NOMO-1 treated with dmso at 0.1 percent for 144 hours (cell line): ENCODE measurements around the gene NCOR2.
A peak's percentile ranks its signal among the peaks of the same experiment; 100 is the strongest.

Source experiments
- DNase-seq: peaks from one replicate; lab custom pipeline; 2025; ENCODE audit not compliant: unreplicated experiment; lab: John Stamatoyannopoulos, UW

The NCOR2 gene

DNA sequence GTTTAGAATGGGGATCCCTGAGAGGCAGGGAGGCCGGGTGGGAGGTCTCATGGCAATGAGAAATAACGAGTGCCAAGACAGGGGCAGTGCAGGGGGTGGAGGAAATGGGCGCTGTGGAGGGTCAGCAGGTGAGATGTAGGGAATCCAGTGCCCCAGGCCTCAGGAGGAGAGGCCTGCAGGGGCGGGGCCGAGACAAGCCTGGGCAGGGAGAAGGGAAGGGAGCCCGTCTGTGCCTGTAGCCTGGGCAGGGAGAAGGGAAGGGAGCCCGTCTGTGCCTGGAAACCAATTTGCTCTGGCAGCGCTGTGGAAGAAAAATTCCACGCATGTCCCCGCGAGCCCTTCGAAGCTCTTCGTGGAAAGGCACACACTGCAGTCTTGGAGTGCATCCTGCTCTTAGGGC is 10.6 kb upstream of the NCOR2 start:
- no peak for DNase-seq

DNA sequence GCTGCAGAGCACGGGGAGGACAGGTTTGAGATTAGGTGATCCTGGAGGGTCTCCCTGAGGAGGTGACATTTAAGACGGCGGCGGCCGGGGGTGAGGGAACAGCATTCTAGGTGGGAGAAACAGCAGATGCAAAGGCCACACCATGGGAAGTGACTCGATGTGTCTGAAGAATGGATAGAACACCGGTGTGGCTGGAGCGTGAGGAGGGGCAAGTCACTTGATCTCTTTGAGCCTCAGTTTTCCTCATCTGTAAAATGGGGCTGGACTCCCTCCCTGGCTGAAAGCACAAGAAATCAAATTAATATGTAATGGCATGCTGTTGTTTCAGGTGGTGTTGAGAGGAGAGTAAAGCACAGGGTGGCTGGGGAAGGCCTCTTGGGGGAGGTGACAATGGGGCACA is 10.0 kb upstream of the NCOR2 start:
- no peak for DNase-seq

- no peak for DNase-seq
Observed at GRCh38 chr12:124576061-124576650, 8.7 kb upstream of the NCOR2 start.

- DNase-seq = no peak
Observed at GRCh38 chr12:124573839-124574786, 6.7 kb upstream of the NCOR2 start.

GRCh38 chr12:124571556-124571955 is 4.1 kb upstream of the NCOR2 start:
- no peak for DNase-seq

- no peak for DNase-seq
Observed at GRCh38 chr12:124570810-124571209, 3.4 kb upstream of the NCOR2 start.

DNA sequence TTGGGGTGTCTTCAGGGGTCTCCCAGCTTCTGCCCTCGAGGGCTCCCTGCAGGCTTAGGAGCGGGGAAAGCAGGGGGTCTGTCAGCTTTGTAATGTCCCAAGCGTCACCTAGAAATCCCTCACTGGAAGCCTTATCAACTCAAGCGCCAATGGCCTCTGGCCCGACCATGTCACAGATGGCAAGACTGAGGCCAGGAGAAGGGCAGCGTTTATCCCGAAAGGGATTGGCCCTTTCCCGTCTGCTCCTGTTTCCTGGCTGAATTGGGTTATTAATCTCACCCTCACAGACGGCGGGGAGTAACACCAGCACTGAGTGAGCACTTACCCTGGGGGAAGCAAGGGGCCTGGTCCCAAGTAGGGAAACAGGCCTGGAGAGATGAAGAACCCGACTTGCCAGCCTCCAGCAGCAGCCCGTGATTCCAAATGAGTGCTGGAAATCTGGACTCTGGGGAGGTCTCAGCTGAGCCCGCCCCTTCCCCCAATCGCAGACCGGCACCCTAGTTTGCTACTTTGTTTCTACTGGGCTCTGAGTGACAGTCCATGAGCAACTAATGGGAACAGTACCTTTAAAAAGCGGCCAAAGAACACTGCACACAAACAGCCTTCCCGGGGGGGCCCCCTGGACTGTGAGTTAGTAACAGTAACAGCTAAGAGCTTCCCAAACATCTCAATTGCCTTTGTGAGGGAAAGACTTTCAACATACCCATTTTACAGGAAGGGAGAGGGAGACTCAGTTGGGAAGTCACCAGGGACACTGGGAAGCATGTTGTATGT is 2.1 kb upstream of the NCOR2 start:
- no peak for DNase-seq

GRCh38 chr12:124568431-124569374 is 1.3 kb upstream of the NCOR2 start:
- DNase-seq = peak; percentile 94

DNA sequence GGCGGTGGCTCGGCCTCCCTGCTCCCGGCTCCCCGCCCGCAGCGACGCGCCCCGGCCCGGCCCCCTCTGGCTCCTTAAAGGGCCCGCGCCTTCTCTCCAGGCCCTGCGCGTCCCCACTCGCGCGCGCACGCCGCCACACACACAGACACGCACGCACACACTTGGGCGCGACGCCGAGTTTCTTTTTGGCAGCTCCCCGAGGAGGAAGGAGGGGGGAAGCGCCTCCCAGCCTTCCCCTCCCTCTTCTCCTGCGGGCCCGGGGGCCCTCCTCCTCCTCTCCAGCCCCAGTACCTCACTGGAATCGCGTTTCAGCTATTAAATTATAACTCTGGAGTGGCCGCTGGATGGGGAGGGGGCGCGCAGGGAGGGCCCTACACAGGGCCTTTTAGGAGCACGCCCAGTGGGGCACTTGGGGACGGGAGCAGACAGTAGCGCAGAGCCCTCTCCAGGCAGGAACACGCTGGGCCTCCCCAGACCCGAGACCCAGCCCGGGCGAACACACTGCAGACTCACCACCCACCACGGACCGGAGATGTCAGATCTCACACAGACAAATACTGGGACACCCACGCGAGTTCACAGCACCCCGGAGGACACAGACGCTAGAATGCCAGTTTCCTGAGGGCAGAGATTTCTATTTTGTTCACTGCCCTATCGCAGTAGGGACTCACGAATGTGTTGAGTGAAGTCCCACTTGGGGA is 411 bp upstream of the NCOR2 start:
- peak; percentile 83 for DNase-seq

DNA sequence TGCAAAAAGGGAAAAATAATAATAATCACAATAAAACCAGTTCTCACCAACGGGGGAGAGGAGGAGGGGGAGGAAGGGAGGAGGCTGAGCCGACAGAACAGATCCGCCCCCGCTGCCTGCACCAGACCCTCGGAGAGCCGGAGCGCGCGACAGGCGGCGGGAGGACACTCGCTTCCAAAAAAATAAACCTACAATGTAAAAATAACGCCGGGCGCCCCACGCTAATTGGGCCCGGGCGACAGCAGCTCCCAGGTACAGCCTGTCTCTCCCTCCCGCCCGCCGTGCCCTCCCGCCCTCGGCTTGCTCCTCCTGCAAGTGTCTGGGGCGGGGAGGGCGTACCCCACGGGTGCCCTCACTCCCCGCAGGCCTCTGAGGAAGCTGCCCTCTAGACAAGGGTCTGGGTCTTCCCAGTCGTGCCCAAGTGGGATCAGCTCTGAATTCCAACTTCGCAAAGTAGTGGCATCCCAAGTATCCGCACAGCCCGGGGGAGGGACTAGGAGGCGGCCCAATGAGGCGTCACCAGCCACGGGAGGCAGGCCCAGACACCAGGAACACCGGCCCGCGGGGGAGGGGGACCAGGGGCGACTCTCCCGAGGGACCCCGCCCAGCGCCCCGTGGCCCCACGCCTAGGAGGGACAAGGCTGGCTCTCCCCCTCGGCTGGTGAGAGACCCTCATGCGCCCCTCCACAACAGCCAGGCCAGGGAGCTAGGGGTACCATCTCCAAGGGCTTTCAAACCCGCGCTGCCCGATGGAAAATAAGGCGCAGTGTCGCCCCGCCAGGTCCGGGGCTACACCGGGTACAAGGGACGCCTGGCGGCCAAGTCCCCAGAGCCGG is 1.0 kb downstream of the NCOR2 start:
- DNase-seq = no peak

GRCh38 chr12:124565656-124566160 is 1.7 kb downstream of the NCOR2 start:
- DNase-seq = no peak

- no peak for DNase-seq
Observed at GRCh38 chr12:124564971-124565491, 2.4 kb downstream of the NCOR2 start.

DNA sequence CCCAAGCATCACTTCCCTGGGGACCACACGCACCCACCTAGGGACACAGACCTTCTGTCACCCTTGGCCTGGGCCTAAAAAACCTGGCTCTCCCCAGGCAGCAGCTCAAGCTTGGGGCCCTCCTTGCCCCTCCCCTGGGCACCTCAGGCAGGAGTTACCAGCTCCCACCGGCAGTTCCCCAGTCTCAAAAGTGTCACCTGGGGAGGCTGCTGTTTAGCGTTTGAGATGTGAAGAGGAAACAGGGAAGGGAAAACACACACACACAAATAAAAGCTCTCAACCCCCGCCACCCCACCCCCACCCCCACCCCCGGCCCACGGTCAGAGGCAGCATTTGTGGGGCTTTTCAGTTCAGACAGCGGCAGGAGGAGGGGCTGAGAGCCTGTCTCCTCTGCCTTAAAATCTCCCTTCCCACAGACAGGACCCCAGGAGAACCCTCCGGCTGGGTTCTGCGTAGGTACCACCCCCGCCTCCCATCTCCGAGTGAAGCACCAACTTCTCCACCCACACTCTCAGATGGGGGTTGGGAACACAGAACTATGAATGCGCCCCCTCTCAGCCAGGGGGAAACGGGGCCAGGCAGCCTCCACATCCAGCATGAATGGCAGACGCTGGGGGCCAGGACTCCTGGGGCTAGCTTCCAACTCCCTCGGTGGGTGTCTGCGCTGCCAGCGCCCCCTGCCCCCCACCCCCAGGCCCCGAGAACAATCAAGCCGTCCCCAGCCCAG is 3.0 kb downstream of the NCOR2 start:
- DNase-seq = no peak

DNA sequence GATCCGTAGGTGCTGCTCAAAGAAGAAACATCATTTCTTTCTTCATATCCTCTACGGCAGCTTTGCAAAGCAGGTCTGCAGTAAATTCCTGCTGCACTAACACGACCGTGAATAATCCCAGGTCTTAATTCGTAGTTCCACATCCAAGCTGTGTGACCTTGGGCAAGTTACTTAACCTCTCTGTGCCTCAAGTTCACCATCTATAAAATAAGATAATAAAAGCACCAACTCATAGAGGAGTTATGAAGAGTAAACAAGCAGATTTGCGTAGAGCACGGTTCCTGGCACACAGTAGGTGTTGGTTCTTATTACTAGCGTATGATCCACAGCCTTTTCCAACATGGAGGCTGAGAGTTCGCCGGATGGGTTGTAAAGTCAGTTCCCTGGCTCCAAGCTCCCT is 3.6 kb downstream of the NCOR2 start:
- DNase-seq = no peak

DNA sequence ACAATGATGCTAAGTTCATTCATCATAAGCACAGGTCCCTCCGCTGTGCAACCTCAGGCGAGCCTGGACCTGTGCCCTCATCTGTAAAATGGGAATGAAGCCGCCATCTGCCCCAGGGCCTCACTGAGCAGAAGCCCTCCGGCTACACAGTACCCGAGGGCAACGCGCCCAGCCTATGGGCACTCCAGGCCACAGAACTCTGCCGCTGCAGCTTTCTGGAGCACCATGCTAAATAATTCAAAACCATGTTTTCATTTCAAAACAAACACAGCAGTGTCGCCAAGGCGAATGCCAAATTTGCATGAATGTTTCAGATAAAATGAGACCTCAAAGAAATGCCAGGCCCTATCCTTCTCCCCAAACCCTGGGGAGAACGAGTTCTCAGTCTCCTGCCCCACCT is 4.0 kb downstream of the NCOR2 start:
- no peak for DNase-seq

DNA sequence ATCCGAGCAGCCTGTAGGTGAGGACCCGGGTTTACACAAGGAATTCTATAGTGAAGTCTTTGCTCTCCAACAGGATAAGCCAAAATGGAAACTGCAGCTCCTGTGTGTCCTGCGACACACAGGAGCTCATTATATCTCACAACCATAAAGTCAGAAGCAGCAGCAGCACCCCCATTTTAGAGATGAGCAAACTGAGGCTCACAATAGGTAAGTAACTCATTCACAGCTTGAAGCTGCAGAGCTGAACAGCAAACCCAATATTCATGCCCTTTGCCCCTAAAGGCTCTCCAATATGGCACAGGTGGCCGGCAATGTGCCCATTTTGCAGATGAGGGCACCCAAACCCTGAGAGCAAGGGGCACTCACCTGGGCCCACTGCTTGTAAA is 4.6 kb downstream of the NCOR2 start:
- DNase-seq = no peak

DNA sequence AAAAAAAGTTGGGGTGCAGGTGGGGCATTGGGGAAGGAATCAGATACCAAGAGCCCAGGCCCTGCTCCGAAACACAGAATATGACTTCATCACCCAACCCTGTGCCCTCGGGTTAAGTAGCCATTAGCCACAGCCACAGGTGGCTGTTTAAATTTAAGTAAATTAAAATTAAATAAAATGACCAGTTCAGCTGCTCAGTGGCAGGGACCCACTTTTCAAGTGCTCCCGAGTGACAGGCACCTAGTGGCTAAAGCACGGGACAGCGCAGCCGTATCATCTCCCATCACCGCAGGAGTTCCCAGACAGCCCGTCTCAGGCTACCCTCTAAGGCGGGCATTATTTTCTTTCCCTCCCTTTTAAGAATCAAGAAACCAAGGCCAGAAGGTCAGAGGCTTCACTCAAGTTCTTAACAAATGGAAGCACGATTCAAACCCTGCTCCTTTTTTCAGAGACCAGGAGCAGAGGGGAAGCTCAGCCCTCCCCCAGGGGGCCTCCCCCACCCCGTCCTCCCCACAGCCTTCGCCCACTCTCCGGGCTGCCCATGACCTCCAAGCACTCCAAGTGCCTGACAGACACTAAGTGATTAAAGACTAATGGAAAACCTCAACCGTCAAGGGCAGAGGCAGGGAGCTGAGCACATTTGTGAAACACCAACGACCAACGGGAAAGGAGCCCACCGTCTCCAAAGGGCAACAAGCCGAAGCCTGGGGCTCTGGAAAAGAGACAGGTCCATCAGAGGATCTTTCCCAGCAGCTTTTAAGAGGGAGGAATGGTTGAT is 5.2 kb downstream of the NCOR2 start:
- no peak for DNase-seq
